OCI-LY7 (cell line): ENCODE results near the gene SMYD4. TPM values are rescaled to one million over a fixed set of nuclear protein-coding genes. Genes with fewer than 3 reads are reported as not detected.

Experiments used
- BruUV-seq: library from RNA; stranded (reverse); fragments of 400-500 nt; replicated peaks from 2 replicates; lab custom pipeline; 2021; lab: Mats Ljungman, UMichigan
- CTCF ChIA-PET: fragments of 300-600 bp; sonication (Branson Sonifier 250); formaldehyde crosslinking; loops from one replicate; lab custom pipeline; 2022; ENCODE audit warnings: antibody characterized with exemption; ENCODE audit not compliant: unreplicated experiment; lab: Charles Lee
- POLR2A ChIA-PET: fragments of 300-600 bp; sonication (Branson Sonifier 250); formaldehyde crosslinking; loops from one replicate; lab custom pipeline; 2022; ENCODE audit warnings: antibody characterized with exemption; lab: Charles Lee
- DNase-seq: peaks from one replicate; pipeline ENCODE4 v3.0.0-alpha.2; 2015; ENCODE audit warnings: low spot score
- H2AFZ ChIP-seq: fragments of 200-600 bp; sonication (generic), shearing (Covaris generic); 2 replicates; pipeline ENCODE4 v1.6.1; 2014; ENCODE audit warnings: mild to moderate bottlenecking, antibody characterized with exemption, low read length, moderate library complexity
- H3K27ac ChIP-seq: fragments of 200-600 bp; sonication (generic); 2 replicates; pipeline ENCODE4 v1.5.1; 2014; ENCODE audit warnings: mixed run types, low read depth, mild to moderate bottlenecking, moderate library complexity, low read length, inconsistent platforms; ENCODE audit not compliant: poor library complexity, severe bottlenecking
- H3K36me3 ChIP-seq: fragments of 200-600 bp; sonication (generic); 2 replicates; pipeline ENCODE4 v1.6.1; 2014; ENCODE audit warnings: mild to moderate bottlenecking, antibody characterized with exemption, low read length, moderate library complexity, mixed read lengths; ENCODE audit not compliant: insufficient read depth
- H3K4me1 ChIP-seq: fragments of 200-600 bp; sonication (generic); 2 replicates; pipeline ENCODE4 v1.5.1; 2014; ENCODE audit warnings: mild to moderate bottlenecking, low read length; ENCODE audit not compliant: insufficient read depth, poor library complexity, severe bottlenecking
- H3K4me2 ChIP-seq: fragments of 200-600 bp; sonication (generic); 2 replicates; pipeline ENCODE4 v1.6.1; 2014; ENCODE audit warnings: mild to moderate bottlenecking, low read length
- H3K4me3 ChIP-seq: fragments of 200-600 bp; sonication (generic); 2 replicates; pipeline ENCODE4 v1.5.1; 2014; ENCODE audit warnings: mild to moderate bottlenecking, low read depth, low read length; ENCODE audit not compliant: poor library complexity, severe bottlenecking
- H3K79me2 ChIP-seq: fragments of 200-600 bp; sonication (generic); 2 replicates; pipeline ENCODE4 v1.6.1; 2016; ENCODE audit warnings: low read depth, mild to moderate bottlenecking, low read length, moderate library complexity, mixed read lengths; ENCODE audit not compliant: insufficient read depth
- H3K9me2 ChIP-seq: fragments of 200-600 bp; sonication (generic); 2 replicates; pipeline ENCODE4 v1.6.1; 2016; ENCODE audit warnings: mild to moderate bottlenecking, low read length, mixed read lengths; ENCODE audit not compliant: insufficient read depth
- H3K9me3 ChIP-seq: fragments of 200-600 bp; sonication (generic); 2 replicates; pipeline ENCODE4 v1.6.1; 2014; ENCODE audit warnings: mild to moderate bottlenecking, mixed run types, low read length, mixed read lengths
- H4K20me1 ChIP-seq: fragments of 200-600 bp; sonication (generic); 2 replicates; pipeline ENCODE4 v1.6.1; 2014; ENCODE audit warnings: mild to moderate bottlenecking, antibody characterized with exemption, low read length, moderate library complexity, mixed read lengths; ENCODE audit not compliant: insufficient read depth
- CTCF ChIP-seq: fragments of 200-600 bp; sonication (generic); conservative IDR thresholded peaks from 2 replicates; pipeline ENCODE4 v1.5.1; 2014; ENCODE audit warnings: mild to moderate bottlenecking, antibody characterized with exemption, low read length, moderate library complexity, mixed read lengths
- EZH2phosphoT487 ChIP-seq: fragments of 200-600 bp; sonication (generic); IDR thresholded peaks from 2 replicates; pipeline ENCODE4 v1.6.1; 2018; ENCODE audit warnings: low read depth, borderline replicate concordance, mild to moderate bottlenecking, mixed run types, antibody characterized with exemption, low read length, moderate library complexity, mixed read lengths
- intact Hi-C: fragments of 100-400 bp; cut with micrococcal nuclease; formaldehyde crosslinking; loops from one replicate; pipeline ENCODE4 v1.10.0; 2022; ENCODE audit not compliant: unreplicated experiment
- total RNA-seq, 2 experiments: library from RNA; depleted of rRNA in 1 of 2; stranded (reverse); fragments of >200 nt in 1 of 2; shearing (Covaris generic) in 1 of 2; gene quantifications; 2 replicates each; pipeline ENCODE4 v1.2.3, GENCODE V29; 2014 to 2022

The SMYD4 gene
- total RNA-seq, 2 experiments from 2014 or later: 27.5 to 33.5 TPM

GRCh38 chr17:1755827-1756262 is 73.9 kb downstream of the SMYD4 start:
- no peaks in the 10 kb centered on the region for H4K20me1 ChIP-seq
- ChIA-PET CTCF (no interaction called here), POLR2A (no interaction called here)
- H3K4me3 ChIP-seq: no peak overlapping the region
- H3K4me1 ChIP-seq: no peaks in the 10 kb centered on the region
- no peaks in the 10 kb centered on the region for H3K9me2 ChIP-seq
- H3K79me2 ChIP-seq: no peaks in the 10 kb centered on the region
- intact Hi-C loops: no loop called here
- no peak for TF ChIP-seq EZH2phosphoT487
- H3K27ac ChIP-seq: no peak overlapping the region
- H3K9me3 ChIP-seq: no peaks in the 10 kb centered on the region
- no peak overlapping the region for H2AFZ ChIP-seq
- DNase-seq: no peak
- H3K4me2 ChIP-seq: no peak overlapping the region
- no TSS peak for BruUV-seq
- H3K36me3 ChIP-seq: no peaks in the 10 kb centered on the region

GRCh38 chr17:1755252-1755826 is 74.4 kb downstream of the SMYD4 start:
- H3K9me2 ChIP-seq: no peaks in the 10 kb centered on the region
- TF ChIP-seq EZH2phosphoT487 (no peak), CTCF (no peak)
- no TSS peak for BruUV-seq
- no peaks in the 10 kb centered on the region for H3K4me1 ChIP-seq
- no peak for DNase-seq
- CTCF ChIA-PET: interaction anchor here (1.2 kb wide), 1 partner anchor 11 kb away, joined by 4 read pairs; no protein-coding TSS in a partner anchor
- no peaks in the 10 kb centered on the region for H3K79me2 ChIP-seq
- H3K27ac ChIP-seq: no peak overlapping the region
- H4K20me1 ChIP-seq: no peaks in the 10 kb centered on the region
- no peaks in the 10 kb centered on the region for H3K36me3 ChIP-seq
- H3K9me3 ChIP-seq: no peaks in the 10 kb centered on the region
- POLR2A ChIA-PET: no interaction called here
- no peak overlapping the region for H3K4me3 ChIP-seq
- intact Hi-C loops: no loop called here
- no peak overlapping the region for H3K4me2 ChIP-seq
- H2AFZ ChIP-seq: no peak overlapping the region

GRCh38 chr17:1754430-1755112 is 75.1 kb downstream of the SMYD4 start:
- H3K4me2 ChIP-seq: no peak overlapping the region
- H3K79me2 ChIP-seq: no peaks in the 10 kb centered on the region
- no peak overlapping the region for H3K27ac ChIP-seq
- no peak overlapping the region for H3K4me3 ChIP-seq
- no peaks in the 10 kb centered on the region for H4K20me1 ChIP-seq
- intact Hi-C loops: no loop called here
- H3K4me1 ChIP-seq: no peaks in the 10 kb centered on the region
- TF ChIP-seq CTCF: no peak
- no peak for TF ChIP-seq EZH2phosphoT487
- CTCF ChIA-PET: interaction anchor here (1.2 kb wide), 1 partner anchor 12 kb away, joined by 4 read pairs; no protein-coding TSS in a partner anchor
- no peaks in the 10 kb centered on the region for H3K9me2 ChIP-seq
- BruUV-seq: no TSS peak
- DNase-seq: no peak
- H3K36me3 ChIP-seq: no peaks in the 10 kb centered on the region
- no peak overlapping the region for H2AFZ ChIP-seq
- no peaks in the 10 kb centered on the region for H3K9me3 ChIP-seq
- POLR2A ChIA-PET: no interaction called here
